Psoas muscle (tissue), 8 donors: ENCODE data around the gene AKT1. TPM values are rescaled to one million over a fixed set of nuclear protein-coding genes. Genes with fewer than 3 reads are reported as not detected.
A peak's percentile ranks its signal among the peaks of the same experiment; 100 is the strongest.

Experiments used
- ATAC-seq, 4 donors: fragments of 200-7000 bp; cut with Tn5 transposase; one replicate each; pipeline ENCODE4 v1.9.1; 2020; ENCODE audit warnings: moderate library complexity in 3 of 4, mild to moderate bottlenecking in 2 of 4
- DNase-seq, 2 donors: peaks; one replicate each; pipeline ENCODE4 v3.0.0-alpha.2; 2020
- H3K27ac ChIP-seq: fragments of 200-600 bp; one replicate; pipeline ENCODE4 v1.8.0; 2022
- H3K27me3 ChIP-seq, 3 donors: fragments of 200-600 bp in 1 of 3; one replicate each; pipeline versions ENCODE4 v1.6.1 to v1.8.0; 2013 to 2022; ENCODE audit warnings: low read length in 2 of 3, mild to moderate bottlenecking in 2 of 3, moderate library complexity in 1 of 3; ENCODE audit not compliant: insufficient read depth in 3 of 3
- H3K36me3 ChIP-seq, 2 donors: fragments of 200-600 bp in 1 of 2; one replicate each; pipeline versions ENCODE4 v1.6.1 to v1.8.0; 2013 to 2022; ENCODE audit warnings: low read depth in 1 of 2, mild to moderate bottlenecking in 1 of 2, moderate library complexity in 1 of 2; ENCODE audit not compliant: insufficient read depth in 1 of 2
- H3K4me1 ChIP-seq: fragments of 200-600 bp; one replicate; pipeline ENCODE4 v1.8.0; 2022
- H3K4me3 ChIP-seq: fragments of 200-600 bp; one replicate; pipeline ENCODE4 v1.8.0; 2022; ENCODE audit warnings: mild to moderate bottlenecking
- H3K9me3 ChIP-seq: fragments of 200-600 bp; one replicate; pipeline ENCODE4 v1.8.0; 2022
- CTCF ChIP-seq: fragments of 200-600 bp; IDR thresholded peaks from one replicate; pipeline ENCODE4 v1.8.0; 2022; ENCODE audit warnings: antibody characterized with exemption
- WGBS, 3 donors: extraction: QIAGEN DNeasy Blood & Tissue Kit; methylation state at CpG; one replicate each; pipeline versions ENCODE4 v1.1.6 to v1.1.7; 2013; 5-methylcytosine and 5-hydroxymethylcytosine counted together
- intact Hi-C, 2 donors: fragments of 100-400 bp; cut with DNase I; formaldehyde crosslinking; loops; one replicate each; pipeline versions ENCODE4 v1.11.0 to v1.14.2; 2022
- polyA plus RNA-seq, 3 donors: library from polyadenylated mRNA; stranded (reverse); fragments of 200-250 nt; gene quantifications; one replicate each; pipeline ENCODE4 v1.2.3, GENCODE V29; 2013
- total RNA-seq, 4 donors: library from RNA; stranded (reverse); fragmentation: NEBNext Ultra II Directional in 2 of 4; extraction: Animal tissue kit (Norgen Biotek cat#: 25700) in 2 of 4; gene quantifications; one replicate each; pipeline versions ENCODE4 v1.2.1 to v1.2.4, GENCODE V29; 2021 to 2023
- donor health status: healthy with polysubstance abuse.
- donor health status: DM: no; HTN: no; CAD: no; lungs with moderate emphysema.
- donor health status: Bipolar disorder and iron deficiency.
- donor health status: healthy.
- donor health status: DM: yes; HTN: yes; CAD: no.
- donor health status: DM: no; HTN: no; CAD: no.
- donor health status: DM: no; HTN: no; CAD: no.
- donor health status: DM: yes; HTN: yes; CAD: no.

Gene AKT1
- total and polyA plus RNA-seq, 7 donors = 51.9 to 102 (median 62.0) TPM

- no peak for ATAC-seq
- no peak for TF ChIP-seq CTCF
- intact Hi-C loops = loop anchor here in 1 of 2 donors (5.0 kb wide), 1 partner anchor 40 kb away; no protein-coding TSS in a partner anchor
- no peaks in the 10 kb centered on the region for H3K36me3 ChIP-seq
- no peaks in the 10 kb centered on the region for H3K9me3 ChIP-seq
- no peak overlapping the region for H3K4me3 ChIP-seq
- 43 to 51% (median 44%) methylated on average over 14 to 18 of the region's 18 CpGs for WGBS, 3 donors
- H3K4me1 ChIP-seq = peaks cover 39% of the 10 kb centered on the region
- no peaks in the 10 kb centered on the region for H3K27me3 ChIP-seq
- peak in 1 of 2 donors; percentile 73 for DNase-seq
- H3K27ac ChIP-seq = peak overlapping the region; percentile 88
Measured at GRCh38 chr14:104797115-104798044, 1.8 kb upstream of the AKT1 start.

GRCh38 chr14:104796687-104797081 lies 1.1 kb upstream of the AKT1 start:
- no peaks in the 10 kb centered on the region for H3K27me3 ChIP-seq
- H3K9me3 ChIP-seq = no peaks in the 10 kb centered on the region
- H3K4me1 ChIP-seq = peaks cover 37% of the 10 kb centered on the region
- no peak for ATAC-seq
- no peak for TF ChIP-seq CTCF
- 78 to 90% (median 80%) methylated on average over 6 of the region's 6 CpGs for WGBS, 3 donors
- intact Hi-C loops = loop anchor here in 1 of 2 donors (5.0 kb wide), 1 partner anchor 39 kb away; no protein-coding TSS in a partner anchor
- peaks cover 0 to 2% of the 10 kb centered on the region in 2 donors for H3K36me3 ChIP-seq
- no peak for DNase-seq
- H3K27ac ChIP-seq = peak overlapping the region; percentile 17
- H3K4me3 ChIP-seq = no peak overlapping the region

- no peak for TF ChIP-seq CTCF
- Histone ChIP-seq H3K9me3 (no peaks in the 10 kb centered on the region), H3K4me3 (peak overlapping the region; percentile 72), H3K4me1 (peaks cover 30% of the 10 kb centered on the region), H3K36me3 (peaks cover 0 to 8% of the 10 kb centered on the region in 2 donors), H3K27me3 (no peaks in the 10 kb centered on the region), H3K27ac (peak overlapping the region; percentile 89)
- 11 to 21% (median 17%) methylated on average over 31 to 55 of the region's 55 CpGs for WGBS, 3 donors
- intact Hi-C loops = loop anchor here in 1 of 2 donors (5.0 kb wide), 1 partner anchor 39 kb away; no protein-coding TSS in a partner anchor
- ATAC-seq (peak; percentile 49 to 61 (median 54)), DNase-seq (peak; percentile 70 to 75)
Measured at GRCh38 chr14:104795781-104796686, 486 bp upstream of the AKT1 start.

- TF ChIP-seq CTCF = no peak
- Histone ChIP-seq H3K27ac (peak overlapping the region; percentile 65), H3K27me3 (no peaks in the 10 kb centered on the region), H3K36me3 (peaks cover 0 to 23% of the 10 kb centered on the region in 2 donors), H3K4me3 (peak overlapping the region; percentile 70), H3K9me3 (no peaks in the 10 kb centered on the region), H3K4me1 (peaks cover 30% of the 10 kb centered on the region)
- ATAC-seq = peak in 3 of 4 donors; percentile 19 to 44 (median 25)
- intact Hi-C loops = no loop called here
- DNase-seq = no peak
- 7 to 8% (median 7%) methylated on average over 15 to 16 of the region's 16 CpGs for whole genome bisulfite sequencing, 3 donors
Measured at GRCh38 chr14:104794631-104794992, 936 bp downstream of the AKT1 start.
